Fibroblast of pulmonary artery (primary cell): Measurements from ENCODE around the gene MEAF6.
"Not testable (repeated sequence)": the region's sequence is repeated elsewhere in the genome, so short reads cannot be mapped to it uniquely, and the experiment has no call there.

ENCODE experiments used
- DNase-seq: peaks from one replicate; pipeline ENCODE4 v3.0.0-alpha.2; 2010; ENCODE audit warnings: low read depth
- H3K4me3 ChIP-seq: replicated peaks from 2 replicates; pipeline ENCODE4 v1.5.1; 2011; ENCODE audit warnings: low read depth, mild to moderate bottlenecking, control low read depth, low read length, moderate library complexity
- TF ChIP-seq, protein P1 (sequence below): IDR thresholded peaks from 2 replicates; pipeline ENCODE4 v1.5.1; 2011; ENCODE audit warnings: mild to moderate bottlenecking, control low read depth, low read length, inconsistent platforms; ENCODE audit errors: missing control alignments

Gene MEAF6

DNA sequence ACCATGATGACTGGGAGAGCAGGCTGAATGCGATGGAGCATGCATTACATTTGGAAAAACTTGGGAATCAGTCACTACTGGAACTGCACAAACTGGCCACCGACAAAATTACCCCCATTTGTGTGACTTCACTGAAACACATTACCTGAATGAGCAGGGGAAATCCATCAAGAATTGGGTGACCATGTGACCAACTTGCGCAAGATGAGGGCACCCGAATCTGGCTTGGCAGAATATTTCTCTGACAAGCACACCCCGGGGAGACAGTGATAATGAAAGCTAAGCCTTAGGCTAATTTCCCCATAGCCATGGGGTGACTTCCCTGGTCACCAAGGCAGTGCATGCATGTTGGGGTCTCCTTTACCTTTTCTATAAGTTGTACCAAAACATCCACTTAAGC lies 30.5 kb upstream of the MEAF6 start:
- DNase-seq = no peak
- TF ChIP-seq, protein P1, sequence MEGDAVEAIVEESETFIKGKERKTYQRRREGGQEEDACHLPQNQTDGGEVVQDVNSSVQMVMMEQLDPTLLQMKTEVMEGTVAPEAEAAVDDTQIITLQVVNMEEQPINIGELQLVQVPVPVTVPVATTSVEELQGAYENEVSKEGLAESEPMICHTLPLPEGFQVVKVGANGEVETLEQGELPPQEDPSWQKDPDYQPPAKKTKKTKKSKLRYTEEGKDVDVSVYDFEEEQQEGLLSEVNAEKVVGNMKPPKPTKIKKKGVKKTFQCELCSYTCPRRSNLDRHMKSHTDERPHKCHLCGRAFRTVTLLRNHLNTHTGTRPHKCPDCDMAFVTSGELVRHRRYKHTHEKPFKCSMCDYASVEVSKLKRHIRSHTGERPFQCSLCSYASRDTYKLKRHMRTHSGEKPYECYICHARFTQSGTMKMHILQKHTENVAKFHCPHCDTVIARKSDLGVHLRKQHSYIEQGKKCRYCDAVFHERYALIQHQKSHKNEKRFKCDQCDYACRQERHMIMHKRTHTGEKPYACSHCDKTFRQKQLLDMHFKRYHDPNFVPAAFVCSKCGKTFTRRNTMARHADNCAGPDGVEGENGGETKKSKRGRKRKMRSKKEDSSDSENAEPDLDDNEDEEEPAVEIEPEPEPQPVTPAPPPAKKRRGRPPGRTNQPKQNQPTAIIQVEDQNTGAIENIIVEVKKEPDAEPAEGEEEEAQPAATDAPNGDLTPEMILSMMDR = no peak
- H3K4me3 ChIP-seq = no peak overlapping the region

DNA sequence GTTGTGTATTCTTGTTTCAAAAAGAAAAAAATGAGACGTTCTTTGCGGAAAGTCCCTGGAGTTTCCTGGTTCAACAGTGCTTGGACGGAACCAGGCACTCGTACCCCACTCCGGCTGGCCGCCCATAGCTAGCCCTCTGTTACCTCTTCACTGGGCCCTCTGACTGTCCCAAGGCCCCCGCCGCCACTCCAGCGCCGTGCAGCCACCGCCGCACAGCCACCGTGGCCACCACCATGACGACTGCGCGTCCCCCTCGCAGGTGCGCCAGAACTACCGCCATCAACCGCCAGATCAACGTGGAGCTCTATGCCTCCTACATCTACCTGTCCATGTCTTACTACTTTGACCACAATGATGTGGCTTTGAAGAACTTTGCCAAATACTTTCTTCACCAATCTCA lies 30.0 kb upstream of the MEAF6 start:
- TF ChIP-seq, protein P1 = no peak
- no peak overlapping the region for H3K4me3 ChIP-seq
- DNase-seq = no peak

DNA sequence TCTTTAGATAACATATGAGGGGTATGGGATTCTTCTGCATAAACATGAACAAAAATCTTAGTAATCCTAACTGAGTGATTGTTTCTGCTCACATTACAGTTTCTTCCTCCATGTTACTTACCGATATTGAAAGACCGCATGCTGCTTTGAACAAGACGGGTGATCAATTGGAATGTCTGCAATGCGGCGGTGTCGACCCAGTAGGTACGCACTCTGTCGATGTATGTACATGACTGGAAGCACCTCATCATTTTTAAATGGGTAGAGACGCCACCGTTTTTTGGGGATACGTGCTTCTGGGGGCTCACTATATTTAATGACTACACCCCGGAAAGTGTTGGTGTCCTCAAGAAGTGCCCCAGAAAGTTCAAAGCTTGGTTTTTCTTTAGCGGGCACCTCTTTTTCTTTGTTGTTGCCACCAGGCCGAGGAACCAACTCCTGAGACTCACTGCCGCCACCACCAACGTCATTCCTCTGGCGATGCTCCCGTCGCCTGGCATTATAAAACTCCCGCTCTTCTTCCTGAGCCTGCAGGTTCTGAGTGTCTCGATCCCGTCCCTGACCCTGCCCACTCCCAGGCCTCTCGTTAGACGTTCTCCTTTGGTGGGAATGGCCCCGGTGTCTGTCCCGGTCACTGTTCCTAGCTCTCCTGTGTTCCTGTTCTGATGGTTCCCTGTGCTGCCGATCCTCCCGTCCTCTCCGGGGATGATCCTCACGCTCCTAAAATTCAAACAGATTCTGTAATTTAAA lies 25.6 kb upstream of the MEAF6 start:
- no peak overlapping the region for H3K4me3 ChIP-seq
- no peak for DNase-seq
- TF ChIP-seq, protein P1 = no peak

DNA sequence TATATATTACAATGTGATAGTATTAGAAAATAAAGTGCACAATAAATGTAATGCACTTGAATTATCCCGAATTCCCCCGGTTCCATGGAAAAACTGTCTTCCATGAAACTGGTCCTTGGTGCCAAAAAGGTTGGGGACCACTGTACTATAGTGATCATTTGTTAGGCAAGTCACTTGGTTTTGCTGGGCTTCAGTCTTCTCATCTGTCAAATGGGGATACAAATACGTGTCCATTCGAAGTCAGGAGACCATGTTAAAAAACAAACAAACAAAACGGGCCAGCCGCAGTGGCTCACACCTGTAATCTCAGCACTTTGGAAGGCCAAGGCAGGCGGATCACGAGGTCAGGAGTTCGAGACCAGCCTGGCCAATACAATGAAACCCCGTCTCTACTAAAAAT lies 24.6 kb upstream of the MEAF6 start:
- not testable (repeated sequence) for H3K4me3 ChIP-seq, DNase-seq

DNA sequence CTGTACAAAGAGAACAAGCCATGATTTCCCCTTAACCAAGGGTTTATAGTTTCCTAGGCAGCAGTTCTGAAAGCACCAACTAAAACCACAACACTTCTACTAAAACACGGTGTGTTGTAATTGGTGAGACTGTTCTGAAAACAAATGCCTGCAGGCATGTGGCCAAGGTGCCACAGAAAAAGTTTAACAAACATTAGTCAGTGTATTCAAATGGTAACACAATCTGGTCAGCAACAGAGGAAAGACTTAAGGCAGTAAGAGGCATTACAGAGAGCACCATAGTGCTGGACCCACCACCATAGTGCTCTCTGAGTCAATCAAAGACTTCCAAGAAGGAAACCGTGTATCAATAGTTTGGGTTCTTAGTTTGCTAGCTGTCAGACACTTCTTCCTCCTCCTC lies 22.8 kb upstream of the MEAF6 start:
- no peak overlapping the region for H3K4me3 ChIP-seq
- TF ChIP-seq, protein P1 = no peak
- peak; percentile 58 for DNase-seq

DNA sequence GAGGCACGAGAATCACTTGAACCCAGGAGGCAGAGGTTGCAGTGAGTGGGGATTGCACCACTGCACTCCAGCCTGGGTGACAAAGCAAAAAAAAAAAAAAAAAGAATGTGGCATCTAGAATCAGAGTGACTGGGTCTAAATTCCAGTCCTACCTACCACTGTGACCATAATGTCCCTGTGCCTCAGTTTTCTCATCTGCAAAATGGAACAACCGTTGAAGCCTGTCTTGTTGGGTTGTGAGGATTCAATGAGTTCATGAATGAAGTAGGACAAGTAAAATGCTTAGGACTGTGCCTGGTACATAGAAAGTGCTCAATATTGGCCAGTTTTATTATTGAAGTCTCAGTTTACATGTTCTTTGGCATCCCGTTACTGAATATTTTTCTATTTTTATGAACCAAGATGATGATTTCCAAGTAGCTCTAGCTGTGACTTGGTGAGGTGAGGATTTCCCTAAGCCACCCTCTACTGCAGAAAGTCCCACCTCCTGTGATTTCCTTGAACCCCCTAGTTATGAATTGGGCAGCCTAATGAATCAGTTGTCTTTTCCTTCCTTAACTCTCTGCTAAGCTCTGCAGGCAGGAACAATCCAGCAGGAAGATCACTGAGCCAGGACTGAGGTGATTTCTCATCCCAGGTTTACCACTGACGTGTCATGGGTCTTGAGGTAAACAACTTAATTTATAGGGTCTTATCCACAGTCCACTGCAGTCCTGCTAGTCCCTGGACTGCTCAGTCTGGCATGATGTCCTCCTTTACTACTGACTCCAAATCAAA lies 18.9 kb upstream of the MEAF6 start:
- H3K4me3 ChIP-seq = no peak overlapping the region
- TF ChIP-seq, protein P1 = no peak
- no peak for DNase-seq

DNA sequence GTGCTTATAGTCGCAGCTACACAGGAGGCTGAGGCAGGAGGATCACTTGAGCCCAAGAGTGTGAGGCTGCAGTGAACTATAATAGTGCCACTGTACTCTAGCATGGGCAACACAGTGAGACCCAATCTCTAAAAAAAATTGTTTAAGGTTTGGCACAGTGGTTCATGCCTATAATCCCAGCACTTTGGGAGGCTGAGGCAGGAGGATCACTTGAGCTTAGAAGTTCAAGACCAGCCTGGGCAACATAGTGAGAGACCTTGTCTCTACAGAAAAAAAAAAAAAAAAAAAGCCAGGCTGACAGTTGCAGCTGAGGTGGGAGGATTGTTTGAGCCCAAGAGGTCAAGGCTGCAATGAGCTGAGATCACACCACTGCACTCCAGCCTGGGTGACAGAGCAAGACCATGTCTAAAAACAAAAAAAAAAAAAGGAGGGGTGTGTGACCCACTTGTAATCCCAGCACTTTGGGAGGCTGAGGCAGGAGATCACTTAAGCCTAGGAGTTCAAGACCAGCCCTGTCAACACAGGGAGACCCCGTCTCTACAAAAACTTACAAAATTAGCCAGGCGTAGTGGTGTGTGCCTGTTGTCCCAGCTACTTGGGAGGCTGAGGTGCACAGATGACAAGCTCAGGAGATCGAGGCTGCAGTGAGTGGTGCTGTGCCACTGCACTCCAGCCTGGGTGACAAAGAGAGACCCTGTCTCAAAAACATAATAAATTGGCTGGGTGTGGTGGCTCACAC lies 18.0 kb upstream of the MEAF6 start:
- not testable (repeated sequence) for H3K4me3 ChIP-seq, DNase-seq

DNA sequence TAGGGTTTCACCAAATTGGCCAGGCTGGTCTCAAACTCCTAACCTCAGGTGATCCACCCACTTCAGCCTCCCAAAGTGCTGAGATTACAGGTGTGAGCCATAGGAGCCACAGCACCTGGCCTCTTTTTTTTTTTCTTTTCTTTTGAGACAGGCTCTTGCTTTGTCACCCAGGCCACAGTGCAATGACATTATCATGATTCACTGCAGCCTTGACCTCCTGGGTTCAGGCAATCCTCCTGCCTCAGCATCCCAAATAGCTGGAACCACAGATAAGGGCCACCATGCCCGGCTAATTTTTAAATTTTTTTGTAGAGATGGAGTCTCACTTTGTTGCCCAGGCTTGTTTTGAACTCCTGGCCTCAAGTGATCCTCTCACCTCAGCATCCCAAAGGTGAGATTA lies 15.3 kb upstream of the MEAF6 start:
- H3K4me3 ChIP-seq, DNase-seq: not testable (repeated sequence)
